ENCODE results near the gene CMTM1.
"Not testable (repeated sequence)": the region's sequence is repeated elsewhere in the genome, so short reads cannot be mapped to it uniquely, and the experiment has no call there.

Gene CMTM1

GRCh38 chr16:66616169-66616568, 49.9 kb downstream of the CMTM1 start:
- DNase-seq (ENCODE audit: low spot score) = no peak

DNA sequence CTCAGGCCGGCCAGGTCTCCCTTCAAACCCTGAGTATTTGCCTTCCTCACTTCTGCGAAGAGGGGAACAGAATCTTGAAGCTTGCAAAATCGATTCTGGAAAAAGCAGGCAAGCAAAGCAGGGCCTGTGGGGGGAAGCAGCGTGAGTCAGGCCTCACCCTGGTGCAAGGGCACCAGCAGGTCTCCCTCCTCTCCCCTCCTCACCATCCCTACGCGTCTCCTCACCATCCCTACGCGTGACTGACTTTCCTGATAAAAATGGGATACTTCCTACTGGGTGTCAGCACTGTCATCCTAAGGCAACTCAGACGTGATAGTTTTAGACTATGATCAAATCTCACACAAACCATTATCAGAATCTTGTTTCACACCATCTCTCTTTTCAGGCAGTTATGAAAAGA, 50.4 kb downstream of the CMTM1 start:
- no peak for DNase-seq (ENCODE audit: low spot score)

DNA sequence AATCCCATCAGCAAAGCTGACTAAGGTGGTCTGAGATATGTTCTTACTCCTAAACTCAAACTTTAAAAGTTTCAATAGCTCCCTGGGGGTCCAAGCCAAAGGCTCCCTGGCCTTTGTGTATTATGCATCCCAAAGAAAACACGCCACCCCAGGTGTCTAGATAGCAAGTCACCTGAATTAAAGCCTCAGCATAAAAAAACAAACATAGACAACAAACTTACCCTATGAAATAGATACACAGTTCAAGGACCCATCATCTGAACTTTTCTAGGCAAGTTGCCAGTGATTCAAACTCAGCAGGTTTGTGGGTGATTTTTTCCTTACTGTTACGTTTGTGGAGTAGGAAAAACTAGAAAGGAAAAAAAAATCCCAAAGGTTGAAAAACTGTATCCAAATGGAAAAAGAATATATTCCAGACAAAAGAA, 50.8 kb downstream of the CMTM1 start:
- no peak for DNase-seq (ENCODE audit: low spot score)

GRCh38 chr16:66617728-66618127, 51.5 kb downstream of the CMTM1 start:
- DNase-seq (ENCODE audit: low spot score) = no peak

- DNase-seq (ENCODE audit: low spot score) = peak; percentile 60
Observed at GRCh38 chr16:66618588-66619375, 52.5 kb downstream of the CMTM1 start.

- DNase-seq (ENCODE audit: low spot score) = no peak
Observed at GRCh38 chr16:66619534-66620428, 53.5 kb downstream of the CMTM1 start.

- no peak for DNase-seq (ENCODE audit: low spot score)
Observed at GRCh38 chr16:66620429-66620795, 54.2 kb downstream of the CMTM1 start.

GRCh38 chr16:66621973-66622372, 55.7 kb downstream of the CMTM1 start:
- no peak for DNase-seq (ENCODE audit: low spot score)

DNA sequence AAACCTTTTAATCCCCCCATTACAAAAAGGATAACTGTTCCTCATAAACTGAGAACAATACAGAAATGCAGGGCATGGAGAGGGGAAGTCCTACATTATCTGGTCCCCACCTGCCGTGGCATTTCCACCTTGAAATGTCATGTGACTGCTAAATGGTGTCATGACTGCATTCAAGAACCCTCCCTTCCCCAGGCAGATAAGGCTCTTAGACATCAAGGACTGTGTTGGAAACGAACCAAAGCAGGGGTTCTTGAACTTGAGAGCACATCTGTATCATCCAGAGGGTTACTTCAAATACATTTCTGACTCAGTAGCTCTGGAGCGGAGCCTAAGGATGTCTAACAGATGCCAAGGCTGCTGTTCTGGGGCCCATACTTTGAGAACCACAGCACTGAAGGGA, 56.6 kb downstream of the CMTM1 start:
- no peak for DNase-seq (ENCODE audit: low spot score)

DNA sequence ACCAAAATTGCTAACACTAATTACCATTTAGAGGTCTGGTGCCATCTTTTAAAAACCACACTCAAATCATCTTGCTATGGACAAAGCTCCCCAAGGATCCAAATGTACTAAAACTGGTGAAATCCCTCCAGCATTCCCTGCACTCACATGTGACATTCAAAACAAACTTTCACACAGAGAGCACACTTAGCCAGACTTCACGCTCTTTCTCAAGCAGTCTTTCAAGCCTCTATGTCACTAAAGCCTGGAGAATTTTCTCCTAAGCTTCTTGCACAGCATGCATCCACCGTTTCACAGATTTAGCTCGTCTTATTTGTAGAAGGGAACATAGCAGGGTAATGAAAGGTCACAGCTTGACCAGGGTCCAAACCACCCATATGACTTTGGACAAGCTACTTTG, 57.5 kb downstream of the CMTM1 start:
- DNase-seq (ENCODE audit: low spot score) = no peak

GRCh38 chr16:66627611-66628378, 61.6 kb downstream of the CMTM1 start:
- not testable (repeated sequence) for DNase-seq (ENCODE audit: low spot score)
